ENCODE results near the gene C6orf89.

GRCh38 chr6:36929152-36929551, 43.4 kb downstream of the C6orf89 start:
- TF ChIP-seq CTCF (conservative IDR thresholded peaks at IDR 0.05) (no peak), EZH2 (IDR thresholded peaks at IDR 0.05; ENCODE audit: low read depth) (no peak)
